Hippocampal formation (tissue), 2 donors: ENCODE data around the gene RNASEH2B.

ENCODE experiments used
- DNase-seq, 2 donors: peaks; one replicate each; lab custom pipeline; 2025; lab: John Stamatoyannopoulos, UW

RNASEH2B gene

GRCh38 chr13:50998326-50998725, 88.7 kb downstream of the RNASEH2B start:
- no peak for DNase-seq

GRCh38 chr13:50999641-51000040, 90.0 kb downstream of the RNASEH2B start:
- DNase-seq: no peak

- DNase-seq: no peak
Observed at GRCh38 chr13:51000061-51000460, 90.5 kb downstream of the RNASEH2B start.

- no peak for DNase-seq
Observed at GRCh38 chr13:51000571-51001260, 91.1 kb downstream of the RNASEH2B start.

- no peak for DNase-seq
Observed at GRCh38 chr13:51001335-51001734, 91.7 kb downstream of the RNASEH2B start.

- no peak for DNase-seq
Observed at GRCh38 chr13:51002736-51003135, 93.1 kb downstream of the RNASEH2B start.

- DNase-seq: no peak
Observed at GRCh38 chr13:51003642-51004041, 94.1 kb downstream of the RNASEH2B start.

- no peak for DNase-seq
Observed at GRCh38 chr13:51004111-51004865, 94.7 kb downstream of the RNASEH2B start.

GRCh38 chr13:51004918-51005460, 95.4 kb downstream of the RNASEH2B start:
- DNase-seq: no peak

GRCh38 chr13:51005566-51005965, 96.0 kb downstream of the RNASEH2B start:
- DNase-seq: no peak
